ENCODE measurements around the gene ACTRT2. TPM values are rescaled to one million over a fixed set of nuclear protein-coding genes. Genes with fewer than 3 reads are reported as not detected.
A peak's percentile ranks its signal among the peaks of the same experiment; 100 is the strongest.

Gene ACTRT2
- total and polyA plus RNA-seq, 10 donors, result not detected

DNA sequence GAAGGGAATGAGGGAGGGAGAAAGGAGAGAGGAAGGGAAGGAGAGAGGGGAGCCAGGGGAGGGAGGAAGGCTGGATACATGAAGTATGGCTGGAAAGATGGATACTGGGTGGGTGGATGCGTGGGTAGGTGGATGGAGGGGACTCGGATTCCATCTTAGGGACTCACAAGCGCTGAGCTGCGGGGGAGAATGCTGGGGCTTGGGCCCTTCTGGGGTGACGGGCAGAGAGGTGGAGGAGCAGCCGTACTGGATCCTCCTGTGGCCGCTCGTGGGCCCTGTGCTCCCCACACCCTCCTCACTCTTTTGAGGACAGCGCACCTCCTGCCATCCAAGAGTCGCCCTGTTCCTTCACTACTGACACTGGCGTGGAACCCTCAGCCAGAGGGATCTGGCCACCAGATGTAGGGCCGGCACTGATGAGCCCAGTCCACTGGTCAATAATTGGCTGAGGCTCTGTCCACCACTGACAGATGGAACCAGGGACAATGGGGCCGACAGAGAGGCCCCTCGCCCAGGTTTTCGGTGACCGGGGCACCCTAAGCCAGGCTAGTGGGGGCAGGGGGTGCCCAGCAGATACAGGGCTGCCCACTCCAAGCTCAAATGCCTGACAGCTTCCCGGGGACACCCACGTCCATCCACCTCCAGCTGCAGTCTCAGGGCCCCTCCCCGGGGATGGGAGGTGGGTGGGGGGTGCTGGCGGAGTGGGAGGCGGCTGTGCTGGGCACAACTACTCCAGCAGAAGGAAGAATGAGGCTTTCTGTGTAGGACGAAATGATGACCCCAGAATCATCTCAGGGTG, 4.4 kb upstream of the ACTRT2 start:
- 81 to 87% (median 83%) methylated on average over 13 to 22 of the region's 22 CpGs for WGBS, 5 donors
- peaks cover 0 to 12% (median 8%) of the 10 kb centered on the region in 6 donors for H3K4me1 ChIP-seq
- H3K27me3 ChIP-seq (replicated peaks in 1 of 7), result peaks cover 0 to 63% (median 21%) of the 10 kb centered on the region in 7 donors
- no peaks in the 10 kb centered on the region for H3K9me3 ChIP-seq
- no peak overlapping the region for H3K27ac ChIP-seq
- DNase-seq, result peak; percentile 56
- H3K36me3 ChIP-seq, result no peaks in the 10 kb centered on the region
- no peak overlapping the region for H3K4me3 ChIP-seq
- no peak for TF ChIP-seq POLR2AphosphoS5 (IDR thresholded peaks at IDR 0.05)
- TF ChIP-seq, protein P1, sequence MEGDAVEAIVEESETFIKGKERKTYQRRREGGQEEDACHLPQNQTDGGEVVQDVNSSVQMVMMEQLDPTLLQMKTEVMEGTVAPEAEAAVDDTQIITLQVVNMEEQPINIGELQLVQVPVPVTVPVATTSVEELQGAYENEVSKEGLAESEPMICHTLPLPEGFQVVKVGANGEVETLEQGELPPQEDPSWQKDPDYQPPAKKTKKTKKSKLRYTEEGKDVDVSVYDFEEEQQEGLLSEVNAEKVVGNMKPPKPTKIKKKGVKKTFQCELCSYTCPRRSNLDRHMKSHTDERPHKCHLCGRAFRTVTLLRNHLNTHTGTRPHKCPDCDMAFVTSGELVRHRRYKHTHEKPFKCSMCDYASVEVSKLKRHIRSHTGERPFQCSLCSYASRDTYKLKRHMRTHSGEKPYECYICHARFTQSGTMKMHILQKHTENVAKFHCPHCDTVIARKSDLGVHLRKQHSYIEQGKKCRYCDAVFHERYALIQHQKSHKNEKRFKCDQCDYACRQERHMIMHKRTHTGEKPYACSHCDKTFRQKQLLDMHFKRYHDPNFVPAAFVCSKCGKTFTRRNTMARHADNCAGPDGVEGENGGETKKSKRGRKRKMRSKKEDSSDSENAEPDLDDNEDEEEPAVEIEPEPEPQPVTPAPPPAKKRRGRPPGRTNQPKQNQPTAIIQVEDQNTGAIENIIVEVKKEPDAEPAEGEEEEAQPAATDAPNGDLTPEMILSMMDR (IDR thresholded peaks at IDR 0.05 in 8 of 11, conservative IDR thresholded peaks at IDR 0.05 in 3 of 11), result no peak
- intact Hi-C loops (cut with DNase I; ENCODE audit: low total_unique reads), result no loop called here

DNA sequence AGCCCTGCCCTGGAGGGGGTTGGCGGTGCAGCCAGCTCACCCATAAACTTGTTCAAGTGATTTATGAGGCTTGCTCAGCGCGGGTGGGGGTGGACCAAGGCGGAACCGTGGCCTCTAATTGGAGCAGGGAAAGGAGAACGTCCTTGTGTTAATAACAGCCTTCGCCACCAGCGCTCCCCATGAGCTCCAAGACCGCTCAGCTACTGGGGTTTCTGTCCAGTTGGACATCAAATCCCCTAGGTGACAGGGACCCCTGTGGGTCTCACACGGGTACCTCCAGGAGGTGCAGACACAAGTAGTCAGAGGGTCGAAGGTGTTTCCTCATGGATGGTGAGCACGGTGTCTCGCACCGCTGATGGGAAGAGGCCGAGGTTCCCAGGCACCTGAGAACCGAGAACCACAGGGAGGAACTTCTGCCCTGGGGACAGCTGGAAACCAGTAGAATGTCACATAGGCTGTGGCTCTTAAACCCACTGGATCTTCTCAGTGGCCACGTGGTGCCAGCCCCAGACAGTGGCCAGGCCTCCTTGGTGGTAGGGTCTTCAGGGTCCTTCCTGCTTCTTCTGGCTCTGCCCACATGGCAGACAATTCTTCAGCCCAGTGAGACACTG, 3.7 kb upstream of the ACTRT2 start:
- Histone ChIP-seq H3K4me3 (no peak overlapping the region), H3K27ac (no peak overlapping the region), H3K36me3 (no peaks in the 10 kb centered on the region), H3K27me3 (replicated peaks in 1 of 7) (peaks cover 0 to 55% (median 18%) of the 10 kb centered on the region in 7 donors), H3K9me3 (no peaks in the 10 kb centered on the region), H3K4me1 (peaks cover 0 to 5% (median 2%) of the 10 kb centered on the region in 6 donors)
- intact Hi-C loops (cut with DNase I; ENCODE audit: low total_unique reads), result no loop called here
- peak; percentile 63 for DNase-seq
- 75 to 83% (median 78%) methylated on average over 16 to 17 of the region's 17 CpGs for WGBS, 5 donors
- TF ChIP-seq POLR2A (IDR thresholded peaks at IDR 0.05) (no peak), POLR2AphosphoS5 (IDR thresholded peaks at IDR 0.05) (no peak)

DNA sequence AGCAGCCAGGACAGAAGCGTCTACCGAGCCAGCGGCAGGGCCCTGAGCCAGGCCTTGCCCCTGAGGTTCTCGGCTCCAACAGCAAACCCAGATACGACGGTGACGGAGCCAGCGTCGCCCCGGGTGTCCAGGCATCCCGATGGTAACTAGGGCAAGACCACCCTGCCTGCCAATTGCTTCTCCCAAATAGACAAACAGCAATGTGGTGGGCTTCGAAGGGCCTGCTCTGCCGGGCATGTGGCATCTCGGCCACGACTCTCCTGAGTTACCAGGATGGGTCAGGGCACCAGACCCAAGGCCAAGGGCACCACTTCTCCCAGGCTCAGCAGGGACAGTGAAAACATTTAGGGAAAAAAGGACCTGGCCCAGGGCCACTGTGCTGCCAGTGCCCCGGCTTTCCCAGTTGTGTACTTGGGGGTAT, 3.2 kb upstream of the ACTRT2 start:
- no peaks in the 10 kb centered on the region for H3K9me3 ChIP-seq
- H3K4me3 ChIP-seq, result no peak overlapping the region
- peak; percentile 51 for DNase-seq
- no peak overlapping the region for H3K27ac ChIP-seq
- H3K36me3 ChIP-seq, result no peaks in the 10 kb centered on the region
- H3K4me1 ChIP-seq, result no peaks in the 10 kb centered on the region
- intact Hi-C loops (cut with DNase I; ENCODE audit: low total_unique reads), result no loop called here
- WGBS, 5 donors, result 91 to 96% (median 93%) methylated on average over 5 to 16 of the region's 16 CpGs
- peaks cover 0 to 50% (median 13%) of the 10 kb centered on the region in 7 donors for H3K27me3 ChIP-seq (replicated peaks in 1 of 7)
- TF ChIP-seq POLR2A (IDR thresholded peaks at IDR 0.05), result no peak
- TF ChIP-seq, protein P1 (IDR thresholded peaks at IDR 0.05 in 8 of 11, conservative IDR thresholded peaks at IDR 0.05 in 3 of 11), result no peak
- no peak for TF ChIP-seq POLR2AphosphoS5 (IDR thresholded peaks at IDR 0.05)

DNA sequence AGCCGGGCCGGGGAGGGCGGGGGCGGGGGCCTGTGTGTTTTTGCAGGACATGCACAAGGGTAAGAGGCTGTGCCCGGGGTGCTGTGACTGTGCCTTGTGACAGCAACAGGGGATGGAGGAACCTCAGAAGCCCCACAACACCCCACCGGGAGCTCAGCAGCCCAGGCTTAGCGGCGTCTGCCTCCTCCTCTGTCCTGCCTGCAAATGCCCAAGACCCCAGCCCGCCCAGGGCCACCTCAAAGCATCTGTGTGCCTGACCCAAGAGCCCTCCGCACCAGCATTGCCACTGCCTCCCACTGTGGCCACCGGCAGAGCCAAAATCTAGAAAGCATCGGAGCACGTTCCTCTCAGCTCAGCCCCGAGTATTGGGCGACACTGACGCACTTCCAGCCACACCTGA, 2.7 kb upstream of the ACTRT2 start:
- Histone ChIP-seq H3K4me1 (no peaks in the 10 kb centered on the region), H3K4me3 (no peak overlapping the region), H3K27me3 (replicated peaks in 1 of 7) (peaks cover 0 to 45% (median 11%) of the 10 kb centered on the region in 7 donors), H3K36me3 (no peaks in the 10 kb centered on the region), H3K27ac (no peak overlapping the region), H3K9me3 (no peaks in the 10 kb centered on the region)
- no peak for TF ChIP-seq POLR2A (IDR thresholded peaks at IDR 0.05)
- TF ChIP-seq, protein P1 (IDR thresholded peaks at IDR 0.05 in 8 of 11, conservative IDR thresholded peaks at IDR 0.05 in 3 of 11), result no peak
- no peak for TF ChIP-seq POLR2AphosphoS5 (IDR thresholded peaks at IDR 0.05)
- DNase-seq, result no peak
- intact Hi-C loops (cut with DNase I; ENCODE audit: low total_unique reads), result no loop called here
- WGBS, 5 donors, result 84 to 94% (median 91%) methylated on average over 14 to 16 of the region's 16 CpGs
